H1 (cell line): ENCODE measurements around the gene GTPBP6. TPM values are rescaled to one million over a fixed set of nuclear protein-coding genes. Genes with fewer than 3 reads are reported as not detected.

Experiments used
- CTCF ChIA-PET: fragments of 300-600 bp; sonication (Branson Sonifier 250); formaldehyde crosslinking; loops from one replicate; lab custom pipeline; 2021; ENCODE audit not compliant: partially characterized antibody; lab: Charles Lee
- POLR2A ChIA-PET: fragments of 300-600 bp; sonication (Branson Sonifier 250); formaldehyde crosslinking; loops from one replicate; lab custom pipeline; 2021; ENCODE audit warnings: inconsistent platforms; ENCODE audit not compliant: partially characterized antibody; lab: Charles Lee
- DNase-seq, 2 experiments: peaks; one replicate each; pipeline versions ENCODE4 v3.0.0 to v3.0.0-alpha.2; 2010 to 2022; ENCODE audit warnings: low spot score in 2 of 2, low read depth in 1 of 2, mixed read lengths in 1 of 2
- FAIRE-seq: peaks from 2 replicates; lab custom pipeline; 2011; peaks lifted over from hg19 to GRCh38; lab: Jason Lieb, UNC
- H2AFZ ChIP-seq: 2 replicates; pipeline ENCODE4 v1.8.1; 2012; ENCODE audit warnings: low read length, inconsistent platforms
- H2AK5ac ChIP-seq: 2 replicates; pipeline ENCODE4 v1.6.1; 2013; ENCODE audit warnings: low read depth, low read length
- H2BK120ac ChIP-seq: replicated peaks from 2 replicates; pipeline ENCODE3; 2013; ENCODE audit warnings: low read depth, low read length, inconsistent platforms
- H2BK12ac ChIP-seq: 2 replicates; pipeline ENCODE4 v1.6.1; 2013; ENCODE audit warnings: low read depth, low read length
- H2BK15ac ChIP-seq: 2 replicates; pipeline ENCODE4 v1.6.1; 2013; ENCODE audit warnings: low read length
- H2BK20ac ChIP-seq: 2 replicates; pipeline ENCODE4 v1.6.1; 2013; ENCODE audit warnings: low read length
- H2BK5ac ChIP-seq: 2 replicates; pipeline ENCODE4 v1.6.1; 2013; ENCODE audit warnings: low read depth, low read length
- H3K14ac ChIP-seq: 2 replicates; pipeline ENCODE4 v1.6.1; 2013; ENCODE audit warnings: inconsistent platforms; ENCODE audit not compliant: insufficient read length
- H3K18ac ChIP-seq: 2 replicates; pipeline ENCODE4 v1.6.1; 2013; ENCODE audit warnings: low read length; ENCODE audit errors: extremely low read depth
- H3K23ac ChIP-seq: 2 replicates; pipeline ENCODE4 v1.6.1; 2013; ENCODE audit warnings: inconsistent platforms; ENCODE audit not compliant: insufficient read length
- H3K23me2 ChIP-seq: 2 replicates; pipeline ENCODE4 v1.6.1; 2013; ENCODE audit warnings: low read depth, low read length
- H3K27ac ChIP-seq: 2 replicates; pipeline ENCODE4 v1.6.1; 2011; ENCODE audit warnings: low read depth, low read length, inconsistent platforms
- H3K27me3 ChIP-seq, 4 experiments: replicated peaks in 1 of 4; 1 replicate in 1 of 4; 2 replicates in 3 of 4; pipeline versions ENCODE4 v1.6.1 to v1.8.1; 2011 to 2013; ENCODE audit warnings: low read length in 3 of 4, mild to moderate bottlenecking in 3 of 4, inconsistent platforms in 2 of 4, mixed read lengths in 2 of 4, moderate library complexity in 1 of 4; ENCODE audit not compliant: control insufficient read depth in 3 of 4, insufficient read depth in 3 of 4; ENCODE audit errors: extremely low read depth in 1 of 4
- H3K36me3 ChIP-seq, 4 experiments: 2 replicates each; pipeline versions ENCODE4 v1.6.1 to v1.8.1; 2011 to 2013; ENCODE audit warnings: mild to moderate bottlenecking in 4 of 4, low read length in 3 of 4, moderate library complexity in 2 of 4, control low read depth in 1 of 4, inconsistent platforms in 1 of 4; ENCODE audit not compliant: insufficient read depth in 4 of 4, control insufficient read depth in 2 of 4
- H3K4ac ChIP-seq: replicated peaks from 2 replicates; pipeline ENCODE3; 2013; ENCODE audit warnings: low read length, low read depth, mixed read lengths, inconsistent platforms; ENCODE audit not compliant: insufficient read length
- H3K4me1 ChIP-seq, 4 experiments: replicated peaks in 1 of 4; 1 replicate in 1 of 4; 2 replicates in 3 of 4; pipeline versions ENCODE4 v1.6.1 to v1.8.1; 2011 to 2013; ENCODE audit warnings: low read length in 3 of 4, inconsistent platforms in 2 of 4, mixed read lengths in 1 of 4; ENCODE audit not compliant: insufficient read depth in 4 of 4, control insufficient read depth in 3 of 4
- H3K4me2 ChIP-seq, 2 experiments: 2 replicates each; pipeline versions ENCODE4 v1.6.1 to v1.8.1; 2011 to 2013; ENCODE audit warnings: low read depth in 2 of 2, low read length in 2 of 2, control low read depth in 1 of 2, inconsistent platforms in 1 of 2, mild to moderate bottlenecking in 1 of 2; ENCODE audit not compliant: insufficient read depth in 1 of 2
- H3K4me3 ChIP-seq, 4 experiments: fragments of 200-600, 300-600 bp in 1 of 4; sonication (generic), shearing (Covaris generic), sonication (Bioruptor Twin) in 1 of 4; 2 replicates each; pipeline versions ENCODE4 v1.5.1 to v1.8.1; 2011 to 2016; ENCODE audit warnings: low read length in 4 of 4, low read depth in 3 of 4, control low read depth in 2 of 4, inconsistent platforms in 2 of 4, mild to moderate bottlenecking in 2 of 4, mixed read lengths in 1 of 4, moderate library complexity in 1 of 4; ENCODE audit not compliant: insufficient read depth in 2 of 4; ENCODE audit errors: extremely low read depth in 1 of 4
- H3K56ac ChIP-seq: replicated peaks from 2 replicates; pipeline ENCODE3; 2013; ENCODE audit warnings: low read depth, mild to moderate bottlenecking, mixed read lengths, low read length, inconsistent platforms; ENCODE audit not compliant: insufficient read length
- H3K79me1 ChIP-seq: 2 replicates; pipeline ENCODE4 v1.6.1; 2013; ENCODE audit warnings: low read depth, low read length, control low read depth
- H3K79me2 ChIP-seq, 2 experiments: 2 replicates each; pipeline versions ENCODE4 v1.6.1 to v1.8.1; 2012 to 2013; ENCODE audit warnings: low read length in 2 of 2, mild to moderate bottlenecking in 2 of 2, inconsistent platforms in 1 of 2; ENCODE audit not compliant: insufficient read depth in 2 of 2, control insufficient read depth in 1 of 2
- H3K9ac ChIP-seq, 4 experiments: replicated peaks in 1 of 4; 1 replicate in 1 of 4; 2 replicates in 3 of 4; pipeline versions ENCODE4 v1.6.1 to v1.8.1; 2011 to 2013; ENCODE audit warnings: low read depth in 3 of 4, low read length in 3 of 4, control low read depth in 2 of 4, mild to moderate bottlenecking in 2 of 4, moderate library complexity in 2 of 4, inconsistent platforms in 1 of 4; ENCODE audit errors: extremely low read depth in 1 of 4
- H3K9me3 ChIP-seq, 2 experiments: 2 replicates each; pipeline versions ENCODE4 v1.6.1 to v1.8.1; 2012 to 2013; ENCODE audit warnings: mild to moderate bottlenecking in 2 of 2, moderate library complexity in 2 of 2, control low read depth in 1 of 2, inconsistent platforms in 1 of 2, low read depth in 1 of 2, low read length in 1 of 2, mixed read lengths in 1 of 2; ENCODE audit not compliant: insufficient read depth in 2 of 2
- H4K20me1 ChIP-seq, 2 experiments: replicated peaks in 1 of 2; 2 replicates each; pipeline versions ENCODE3 to v1.8.1; 2011 to 2013; ENCODE audit warnings: inconsistent platforms in 2 of 2, low read length in 2 of 2, mild to moderate bottlenecking in 1 of 2; ENCODE audit not compliant: insufficient read depth in 2 of 2, control insufficient read depth in 1 of 2
- H4K5ac ChIP-seq: 2 replicates; pipeline ENCODE4 v1.6.1; 2013; ENCODE audit warnings: low read length, low read depth, mixed read lengths, inconsistent platforms; ENCODE audit not compliant: insufficient read length
- H4K8ac ChIP-seq: 2 replicates; pipeline ENCODE4 v1.8.0; 2013; ENCODE audit warnings: mild to moderate bottlenecking, moderate library complexity, low read length, inconsistent platforms; ENCODE audit not compliant: insufficient read depth; ENCODE audit errors: extremely low read depth
- H4K91ac ChIP-seq: replicated peaks from 2 replicates; pipeline ENCODE3; 2013; ENCODE audit warnings: low read length, mixed read lengths, inconsistent platforms; ENCODE audit not compliant: insufficient read length
- BCL11A ChIP-seq, 2 experiments: IDR thresholded peaks; one replicate each; pipeline ENCODE4 v1.6.1; 2011; ENCODE audit warnings: low read depth in 2 of 2, low read length in 2 of 2, mild to moderate bottlenecking in 2 of 2
- CHD2 ChIP-seq: IDR thresholded peaks from 2 replicates; pipeline ENCODE4 v1.6.1; 2012; ENCODE audit warnings: low read length, improper control_type of control experiment
- CTBP2 ChIP-seq: IDR thresholded peaks from 2 replicates; pipeline ENCODE4 v1.7.0; 2011; ENCODE audit warnings: borderline replicate concordance, mild to moderate bottlenecking, moderate library complexity, mixed read lengths, low read length; ENCODE audit not compliant: insufficient read depth, insufficient read length
- FOSL1 ChIP-seq: IDR thresholded peaks from 2 replicates; pipeline ENCODE4 v1.6.1; 2011; ENCODE audit warnings: mild to moderate bottlenecking, low read depth, low read length, moderate library complexity; ENCODE audit not compliant: insufficient read depth
- NRF1 ChIP-seq: IDR thresholded peaks from 2 replicates; pipeline ENCODE4 v1.6.1; 2011; ENCODE audit warnings: mild to moderate bottlenecking, low read depth, low read length, improper control_type of control experiment
- PHF8 ChIP-seq: fragments of 200-600 bp; sonication (generic); conservative IDR thresholded peaks from 2 replicates; pipeline ENCODE4 v1.7.1; 2012; ENCODE audit warnings: low read depth, mild to moderate bottlenecking, inconsistent platforms, low read length, moderate library complexity
- POU5F1 ChIP-seq: IDR thresholded peaks from 2 replicates; pipeline ENCODE4 v1.6.1; 2011; ENCODE audit warnings: low read depth, mild to moderate bottlenecking, low read length, moderate library complexity
- SP1 ChIP-seq: IDR thresholded peaks from 2 replicates; pipeline ENCODE4 v1.6.1; 2011; ENCODE audit warnings: low read depth, low read length
- SRF ChIP-seq: IDR thresholded peaks from 2 replicates; pipeline ENCODE4 v1.6.1; 2011; ENCODE audit warnings: mild to moderate bottlenecking, low read depth, low read length, moderate library complexity
- TAF1 ChIP-seq: IDR thresholded peaks from 2 replicates; pipeline ENCODE4 v1.6.1; 2011; ENCODE audit warnings: mild to moderate bottlenecking, low read depth, low read length
- ZNF274 ChIP-seq: IDR thresholded peaks from 2 replicates; pipeline ENCODE4 v1.7.0; 2012; ENCODE audit warnings: low read length, borderline replicate concordance; ENCODE audit errors: extremely low read depth
- WGBS, 2 experiments: shearing (Covaris generic) in 1 of 2; methylation state at CpG; one replicate each; pipeline versions ENCODE4 v1.1.6 to v1.1.7; 2013 to 2015; ENCODE audit warnings: low lambda C conversion rate in 2 of 2, mixed read lengths in 2 of 2, inconsistent platforms in 1 of 2, low coverage in 1 of 2, missing lambda C conversion rate in 1 of 2; ENCODE audit not compliant: insufficient replicate concordance in 2 of 2, insufficient coverage in 1 of 2, insufficient read length in 1 of 2; ENCODE audit errors: extremely low coverage in 1 of 2, missing lambda C conversion rate in 1 of 2; 5-methylcytosine and 5-hydroxymethylcytosine counted together
- polyA plus RNA-seq, 7 experiments: library from polyadenylated mRNA; depleted of rRNA in 3 of 7; stranded (reverse) in 5 of 7; unstranded in 2 of 7; fragments of >200 nt in 5 of 7; fragments of 200-250 nt in 2 of 7; gene quantifications; 1 replicate in 5 of 7; 2 replicates in 1 of 7; 4 replicates in 1 of 7; pipeline versions ENCODE4 v1.2.1 to v1.2.3, GENCODE V29; 2011 to 2013; ENCODE audit warnings: missing spikeins in 2 of 7, mixed read lengths in 2 of 7
- total RNA-seq: library from RNA; stranded (reverse); fragmentation: NEBNext Ultra II Directional; extraction: Animal tissue kit (Norgen Biotek cat#: 25700); gene quantifications from 2 replicates; pipeline ENCODE4 v1.2.1, GENCODE V29; 2021

The GTPBP6 gene
- total and polyA plus RNA-seq, 2 of the 8 experiments (the other 6 are each of a cell fraction or from before 2014, with no cell fraction given): 33.9 to 57.1 TPM

DNA sequence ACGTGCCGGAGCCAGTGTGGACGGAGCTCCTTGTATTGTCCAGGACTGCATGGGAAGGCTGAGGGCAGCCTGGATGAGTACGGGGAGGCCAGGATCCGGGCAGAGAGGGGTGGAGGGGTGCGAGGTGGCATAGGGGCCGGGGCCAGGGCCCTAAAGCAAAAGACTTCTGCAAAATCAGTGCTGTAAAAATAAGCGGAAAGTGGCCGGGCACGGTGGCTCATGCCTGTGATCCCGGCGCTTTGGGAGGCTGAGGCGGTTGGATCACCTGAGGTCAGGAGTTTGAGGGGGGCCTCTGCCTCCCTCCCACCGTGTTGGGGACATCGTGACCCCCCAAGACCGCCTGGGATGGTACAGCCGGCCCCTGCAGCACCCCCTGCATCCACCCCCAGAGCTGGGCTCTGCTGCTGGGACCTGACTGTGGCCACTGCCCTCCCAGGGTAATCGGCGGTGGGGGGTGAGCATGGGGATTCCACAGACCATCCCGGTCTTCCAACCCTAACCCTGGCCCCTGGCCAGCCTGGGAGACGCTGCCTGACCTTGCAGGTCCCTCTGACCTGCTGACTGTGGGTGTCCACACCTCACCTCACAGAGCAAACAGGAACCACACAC lies 60.8 kb downstream of the GTPBP6 start:
- no peak overlapping the region for H3K4ac ChIP-seq
- DNase-seq: no peak
- H3K36me3 ChIP-seq: no peaks in the 10 kb centered on the region
- no peak overlapping the region for H3K4me3 ChIP-seq
- H3K4me1 ChIP-seq: peaks cover 0 to 3% (median 0%) of the 10 kb centered on the region in 4 experiments; a peak in 2 of 7 replicates
- H2BK12ac ChIP-seq: no peak overlapping the region
- H3K79me2 ChIP-seq: no peaks in the 10 kb centered on the region
- H3K27me3 ChIP-seq: no peaks in the 10 kb centered on the region
- no peak overlapping the region for H2BK15ac ChIP-seq
- FAIRE-seq: no peak
- POLR2A ChIA-PET: no interaction called here
- no peak overlapping the region for H2AFZ ChIP-seq
- TF ChIP-seq ZNF274 (no peak), TAF1 (no peak), NRF1 (no peak), SRF (no peak), POU5F1 (no peak), SP1 (no peak), PHF8 (no peak), FOSL1 (no peak), CHD2 (no peak), CTBP2 (no peak), BCL11A (IDR thresholded peaks at IDR 0.05; ENCODE audit: low read depth in 2 of 2, low read length in 2 of 2) (no peak)
- TF ChIP-seq, all 59 proteins: peak for 0
- H3K9me3 ChIP-seq: no peaks in the 10 kb centered on the region; a peak in 1 of 4 replicates
- H4K8ac ChIP-seq: no peak overlapping the region; the same call in 1 of the 2 replicates
- H3K56ac ChIP-seq: no peak overlapping the region
- H4K91ac ChIP-seq: no peak overlapping the region
- 78% methylated on average over 13 of the region's 21 CpGs; no CpG with 5 or more reads in 1 of the 2 experiments for WGBS, 2 experiments
- H3K23ac ChIP-seq: no peak overlapping the region
- no peaks in the 10 kb centered on the region for H3K23me2 ChIP-seq
- no peak overlapping the region for H2BK20ac ChIP-seq
- no peak overlapping the region for H3K4me2 ChIP-seq
- peak overlapping the region; percentile 53; the same call in 1 of the 2 replicates for H2AK5ac ChIP-seq
- no peak overlapping the region for H2BK120ac ChIP-seq
- no peaks in the 10 kb centered on the region for H3K79me1 ChIP-seq
- no peak overlapping the region for H3K9ac ChIP-seq
- no peaks in the 10 kb centered on the region for H4K20me1 ChIP-seq
- no peak overlapping the region for H4K5ac ChIP-seq
- no peak overlapping the region for H3K14ac ChIP-seq
- CTCF ChIA-PET: no interaction called here
- no peak overlapping the region for H3K27ac ChIP-seq
- H3K18ac ChIP-seq: no peak overlapping the region
- H2BK5ac ChIP-seq: no peak overlapping the region
